Measurements from ENCODE around the gene ARNT2.
A peak's percentile ranks its signal among the peaks of the same experiment; 100 is the strongest.
"Not testable (repeated sequence)": the region's sequence is repeated elsewhere in the genome, so short reads cannot be mapped to it uniquely, and the experiment has no call there.

Gene ARNT2

GRCh38 chr15:80506286-80506893 is 102.2 kb downstream of the ARNT2 start:
- no peak for TF ChIP-seq CTCF (IDR thresholded peaks at IDR 0.05; ENCODE audit: low read depth, low read length)

GRCh38 chr15:80507131-80507530 is 102.9 kb downstream of the ARNT2 start:
- no peak for TF ChIP-seq CTCF (IDR thresholded peaks at IDR 0.05; ENCODE audit: low read depth, low read length)
- H3K4me3 ChIP-seq (ENCODE audit: low read depth, low read length): peak overlapping the region; percentile 33

More at GRCh38 chr15:80506286-80506893, 102.2 kb downstream of the ARNT2 start:
- no peak overlapping the region for H3K4me3 ChIP-seq (ENCODE audit: low read depth, low read length)

DNA sequence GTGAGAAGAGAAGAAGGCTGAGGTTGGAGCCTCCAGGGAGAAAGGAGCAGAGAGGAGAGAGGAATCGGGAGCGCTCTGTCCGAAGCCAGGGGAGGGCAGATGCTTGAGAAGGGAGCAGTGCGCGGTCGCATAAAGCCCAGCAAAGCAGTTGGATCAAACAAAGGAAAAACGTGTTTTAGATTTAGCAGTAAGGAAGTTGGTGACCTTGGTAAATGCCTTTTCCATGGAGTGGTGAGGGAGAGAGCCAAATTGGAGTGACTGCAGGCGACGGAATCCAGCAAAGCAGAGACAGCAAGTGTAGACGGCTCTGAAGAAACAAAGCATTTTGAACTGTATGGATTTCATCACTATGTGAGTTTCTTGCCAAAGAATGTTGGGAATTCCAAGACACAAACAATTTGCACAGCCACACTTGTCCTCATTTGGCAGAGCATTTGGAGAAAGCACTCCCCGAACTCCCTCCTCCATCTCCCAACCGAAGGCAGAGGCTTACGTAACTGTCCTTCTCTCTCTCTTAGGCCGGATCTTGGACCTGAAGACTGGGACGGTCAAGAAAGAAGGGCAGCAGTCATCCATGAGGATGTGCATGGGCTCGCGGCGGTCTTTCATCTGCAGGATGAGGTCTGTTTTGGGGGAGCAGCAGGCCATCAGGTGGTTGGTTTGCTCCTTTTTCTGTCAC is 103.6 kb downstream of the ARNT2 start:
- no peak for TF ChIP-seq CTCF (IDR thresholded peaks at IDR 0.05; ENCODE audit: low read depth, low read length)
- peak overlapping the region; percentile 33 for H3K4me3 ChIP-seq (ENCODE audit: low read depth, low read length)

DNA sequence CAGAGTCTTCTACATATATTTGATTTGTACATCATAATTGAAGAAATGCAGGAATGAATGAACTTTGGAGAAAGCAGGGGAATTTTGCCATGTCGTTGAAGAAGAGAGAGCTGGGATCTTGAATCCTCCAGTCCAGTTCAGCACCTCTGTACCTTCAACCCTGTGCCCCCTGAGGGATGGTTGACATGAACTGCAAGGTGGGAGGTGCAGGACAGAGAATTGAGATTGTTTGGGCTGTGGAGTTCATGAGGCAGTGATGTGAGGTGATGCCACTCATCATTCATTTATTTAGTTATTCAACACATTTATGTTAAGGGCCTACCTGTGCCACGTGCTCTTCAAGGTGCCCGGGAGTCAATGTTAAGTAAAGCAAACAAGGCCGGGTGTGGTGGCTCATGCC is 104.6 kb downstream of the ARNT2 start:
- no peak overlapping the region for H3K4me3 ChIP-seq (ENCODE audit: low read depth, low read length)

DNA sequence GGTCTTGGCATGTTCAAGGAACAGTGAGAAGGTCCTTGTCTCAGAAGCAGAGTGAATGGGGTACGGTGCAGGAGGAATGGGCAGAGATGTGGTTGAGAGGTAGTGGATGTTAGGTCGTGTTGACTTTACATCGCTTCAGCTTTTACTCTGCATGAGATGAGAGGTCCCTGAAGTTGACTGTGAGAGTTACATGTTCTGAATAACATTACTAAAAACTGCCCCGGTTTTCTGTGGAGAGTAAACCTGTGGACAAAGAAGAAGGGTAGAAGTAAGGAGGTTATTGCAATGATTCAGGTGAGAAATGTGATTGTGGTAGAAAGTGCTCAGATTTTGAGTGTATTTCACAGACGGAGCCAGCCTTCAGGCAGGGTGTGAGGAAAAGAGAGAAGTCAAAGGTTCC is 105.6 kb downstream of the ARNT2 start:
- no peak for TF ChIP-seq CTCF (IDR thresholded peaks at IDR 0.05; ENCODE audit: low read depth, low read length)
- no peak overlapping the region for H3K4me3 ChIP-seq (ENCODE audit: low read depth, low read length)

More for the DNA sequence above, 104.6 kb downstream of the ARNT2 start:
- no peak for TF ChIP-seq CTCF (IDR thresholded peaks at IDR 0.05; ENCODE audit: low read depth, low read length)

GRCh38 chr15:80510985-80511384 is 106.8 kb downstream of the ARNT2 start:
- not testable (repeated sequence) for H3K4me3 ChIP-seq (ENCODE audit: low read depth, low read length)

- H3K4me3 ChIP-seq (ENCODE audit: low read depth, low read length): no peak overlapping the region
- no peak for TF ChIP-seq CTCF (IDR thresholded peaks at IDR 0.05; ENCODE audit: low read depth, low read length)
Measured at GRCh38 chr15:80512726-80513660, 108.8 kb downstream of the ARNT2 start.
